ENCODE data around the gene ZFHX3.

ZFHX3 gene

GRCh38 chr16:72814226-72814625 is 233.7 kb downstream of the ZFHX3 start:
- no peak for DNase-seq

- no peak for DNase-seq
Observed at GRCh38 chr16:72812672-72813071, 235.3 kb downstream of the ZFHX3 start.

GRCh38 chr16:72811876-72812275 is 236.1 kb downstream of the ZFHX3 start:
- no peak for DNase-seq

DNA sequence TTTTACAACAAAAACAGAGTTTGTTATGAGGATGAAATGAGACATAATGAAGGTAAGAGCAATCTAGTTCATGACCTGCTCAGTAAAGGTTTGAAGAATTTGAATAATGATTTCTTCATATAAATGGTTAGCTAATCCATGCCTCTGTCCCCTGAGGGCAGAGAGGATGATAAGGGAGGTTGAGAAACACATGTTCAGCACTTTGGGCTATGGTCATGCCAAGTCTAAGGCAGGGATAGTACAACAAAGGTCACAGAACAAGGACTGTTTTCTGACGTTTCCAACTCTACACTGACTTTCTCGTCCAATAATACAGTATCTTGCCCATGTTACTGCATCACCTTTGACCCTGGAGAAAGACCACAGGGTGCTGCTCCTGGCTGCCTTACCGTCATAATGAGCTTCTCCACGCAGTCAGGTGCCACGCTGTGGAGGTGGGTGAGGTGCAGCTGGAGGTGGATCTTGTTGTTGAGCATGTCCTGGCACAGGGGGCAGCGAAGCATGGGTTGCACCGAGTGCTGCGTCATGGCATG is 236.7 kb downstream of the ZFHX3 start:
- DNase-seq, result no peak

- DNase-seq, result no peak
Observed at GRCh38 chr16:72810480-72810879, 237.4 kb downstream of the ZFHX3 start.

DNA sequence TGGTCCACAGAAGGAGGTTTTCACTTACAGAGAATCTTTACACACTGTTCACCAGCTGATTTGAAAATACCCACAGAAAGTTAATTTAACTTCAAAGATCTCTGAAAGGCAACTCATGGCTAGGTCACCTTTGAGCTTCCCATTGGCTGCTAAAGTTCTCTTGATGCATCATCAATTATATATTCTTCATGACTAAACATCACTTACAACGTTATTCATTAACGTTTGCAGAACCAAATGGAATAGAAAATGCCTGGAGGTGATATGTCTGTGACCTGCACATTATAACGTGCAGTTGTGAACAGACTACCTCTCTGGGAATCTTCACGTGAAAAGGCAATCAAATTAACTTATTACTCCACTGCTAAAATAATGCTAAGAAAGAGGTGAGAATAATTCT is 238.5 kb downstream of the ZFHX3 start:
- DNase-seq, result no peak

DNA sequence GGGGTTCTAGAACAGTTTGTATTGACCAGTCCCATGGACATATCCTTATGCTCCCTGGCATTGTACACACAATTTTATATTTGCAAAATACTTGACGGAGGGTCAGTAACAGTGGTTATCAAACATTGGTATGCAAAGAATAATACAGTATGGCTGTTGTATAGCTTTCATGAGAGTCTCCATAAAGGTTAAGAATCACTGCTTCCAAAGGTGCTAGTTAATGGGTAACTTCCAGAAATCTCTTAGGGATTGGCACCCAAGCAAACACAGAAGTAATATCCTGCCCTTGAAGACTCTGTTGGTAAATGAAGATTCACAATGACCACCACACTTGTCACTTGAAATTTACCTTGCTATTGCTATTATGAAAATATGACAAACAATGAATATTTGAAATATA is 239.2 kb downstream of the ZFHX3 start:
- DNase-seq, result no peak

- no peak for DNase-seq
Observed at GRCh38 chr16:72807245-72807644, 240.7 kb downstream of the ZFHX3 start.

- no peak for DNase-seq
Observed at GRCh38 chr16:72805486-72805885, 242.4 kb downstream of the ZFHX3 start.

GRCh38 chr16:72800524-72801161 is 247.3 kb downstream of the ZFHX3 start:
- no peak for DNase-seq

DNA sequence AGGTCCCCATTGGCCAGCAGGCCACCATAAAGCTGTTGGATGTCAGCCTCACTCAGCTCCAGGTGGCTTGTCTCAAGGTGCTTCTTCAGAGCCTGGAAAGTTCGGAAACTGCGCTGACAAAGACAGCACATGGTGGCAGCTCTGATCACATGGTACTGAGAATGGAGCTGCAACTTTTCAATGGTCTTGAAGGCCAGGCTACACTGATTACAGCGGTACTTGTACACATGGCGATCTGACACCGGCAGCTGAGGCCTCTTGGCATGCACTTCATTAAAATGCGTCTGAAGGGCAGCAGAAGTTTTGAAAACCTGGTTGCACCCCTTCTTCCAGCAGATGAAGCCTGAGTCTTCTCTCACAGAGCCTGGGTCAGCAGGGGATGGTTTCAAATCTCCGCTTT is 249.7 kb downstream of the ZFHX3 start:
- DNase-seq, result no peak

DNA sequence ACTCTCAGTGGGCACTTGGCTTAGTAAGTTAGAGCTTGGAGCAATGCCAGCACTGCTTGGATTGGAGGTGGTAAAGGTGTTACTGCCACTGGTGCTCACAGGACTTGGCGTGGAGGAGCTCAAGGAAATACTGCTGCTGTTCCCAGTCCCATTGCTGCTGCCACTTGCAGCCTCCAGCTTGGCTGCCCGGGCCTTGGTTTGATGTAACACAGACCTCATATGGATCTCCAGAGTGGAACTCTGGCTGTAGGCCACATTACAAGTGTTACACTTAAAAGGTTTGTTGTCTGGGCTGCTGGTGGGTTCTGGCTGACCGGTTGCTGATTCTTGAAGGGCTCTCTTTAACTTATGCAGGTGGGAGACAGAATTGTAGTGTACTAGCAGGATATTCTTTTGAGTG is 250.3 kb downstream of the ZFHX3 start:
- DNase-seq, result no peak

DNA sequence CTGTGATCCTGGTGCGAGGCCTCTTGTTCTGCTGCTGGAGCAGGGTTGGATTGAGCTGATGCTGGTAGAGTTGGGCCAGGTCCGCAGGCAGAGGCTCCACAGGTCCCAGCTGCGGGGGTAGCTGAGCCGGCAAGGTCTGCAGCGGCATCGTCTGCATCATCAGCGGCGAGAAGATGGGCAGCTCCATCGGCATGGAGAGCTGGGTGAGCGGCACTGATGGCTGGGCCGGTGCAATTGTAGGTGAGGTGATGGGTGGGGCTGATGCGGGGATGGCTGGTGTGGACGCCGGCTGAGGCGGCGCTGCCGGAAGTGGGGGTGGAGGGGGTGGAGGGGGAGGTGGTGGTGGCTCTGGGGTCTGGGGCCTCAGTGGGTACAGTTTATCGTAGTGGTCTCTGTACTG is 251.7 kb downstream of the ZFHX3 start:
- DNase-seq, result no peak

DNA sequence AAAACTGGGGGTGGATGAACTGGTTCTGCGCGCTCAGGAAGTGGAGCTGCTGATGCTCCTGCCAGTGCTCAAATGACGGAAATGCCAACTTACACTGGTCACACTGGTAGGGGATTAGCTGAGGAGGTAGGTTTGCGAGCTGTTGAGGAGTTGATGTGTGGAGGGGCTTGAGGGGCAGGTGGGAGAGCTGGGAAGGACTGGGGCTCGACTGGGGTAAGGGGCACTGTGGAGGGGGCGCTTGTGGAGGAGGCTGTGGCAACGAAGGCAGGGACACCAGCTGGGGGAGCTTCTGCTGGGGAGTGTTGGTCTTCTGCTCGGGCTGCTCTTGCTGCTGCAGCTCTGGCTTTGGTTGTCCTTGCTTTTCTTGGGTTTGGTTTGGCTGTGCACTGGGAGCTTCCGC is 252.9 kb downstream of the ZFHX3 start:
- DNase-seq, result no peak

- no peak for DNase-seq
Observed at GRCh38 chr16:72794319-72794718, 253.6 kb downstream of the ZFHX3 start.

- DNase-seq, result no peak
Observed at GRCh38 chr16:72793716-72794115, 254.2 kb downstream of the ZFHX3 start.

DNA sequence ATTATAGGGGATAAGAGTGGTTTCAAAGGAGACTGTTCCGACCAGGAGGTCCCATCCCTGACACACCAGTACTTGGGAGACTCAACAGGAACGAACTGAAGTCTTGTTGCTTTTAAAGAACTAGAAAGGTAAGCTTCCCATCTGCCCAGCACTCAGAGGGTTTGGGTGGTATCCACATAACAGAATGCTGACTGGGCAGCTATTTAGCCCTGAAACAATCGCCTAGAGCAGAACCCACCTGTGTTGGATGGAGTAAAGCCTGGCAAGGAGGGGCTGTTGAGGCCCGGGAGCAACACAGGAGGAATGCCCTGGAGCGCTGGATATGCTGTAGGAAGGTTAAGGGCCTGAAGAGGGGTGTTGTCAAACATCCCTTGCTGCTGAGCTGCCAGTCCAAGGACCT is 254.9 kb downstream of the ZFHX3 start:
- no peak for DNase-seq

GRCh38 chr16:72791786-72792185 is 256.1 kb downstream of the ZFHX3 start:
- DNase-seq, result no peak

DNA sequence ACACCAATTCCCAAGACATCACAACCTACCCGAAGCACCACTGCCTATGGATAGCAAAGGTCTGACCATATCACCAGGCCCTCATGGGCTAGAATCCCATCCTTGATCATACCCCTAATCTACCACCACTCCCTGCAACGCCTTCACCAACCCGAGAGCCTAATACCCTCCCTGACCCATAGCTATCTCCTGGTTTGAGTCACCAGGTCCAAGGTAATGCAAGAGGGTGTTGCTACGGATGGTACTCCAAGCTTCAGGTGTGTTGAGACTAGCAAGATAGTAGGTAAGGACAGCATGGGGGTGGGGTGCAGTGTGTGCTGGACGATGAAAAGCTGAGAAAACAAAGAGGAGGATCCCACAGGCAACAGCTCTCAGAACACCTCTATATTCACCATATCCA is 258.0 kb downstream of the ZFHX3 start:
- no peak for DNase-seq

DNA sequence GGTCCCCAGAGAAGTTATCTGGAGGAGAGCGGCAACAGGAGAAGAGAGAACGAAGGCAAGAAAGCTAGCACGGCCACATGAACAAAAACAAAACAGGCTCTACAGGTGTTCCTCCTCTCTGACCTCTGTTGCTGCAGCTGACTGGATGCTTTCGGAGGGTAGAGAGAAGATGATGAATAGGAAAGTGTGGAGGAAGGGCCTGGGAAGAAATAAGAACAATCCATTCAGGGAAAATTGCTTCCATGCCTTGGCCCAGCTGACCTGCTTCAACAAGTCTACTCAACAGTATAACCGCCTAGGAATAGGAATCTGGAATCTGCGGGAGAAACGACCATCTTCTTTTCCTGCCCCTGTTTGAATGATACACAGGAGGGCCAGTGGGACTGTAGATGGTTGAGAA is 258.5 kb downstream of the ZFHX3 start:
- no peak for DNase-seq

DNA sequence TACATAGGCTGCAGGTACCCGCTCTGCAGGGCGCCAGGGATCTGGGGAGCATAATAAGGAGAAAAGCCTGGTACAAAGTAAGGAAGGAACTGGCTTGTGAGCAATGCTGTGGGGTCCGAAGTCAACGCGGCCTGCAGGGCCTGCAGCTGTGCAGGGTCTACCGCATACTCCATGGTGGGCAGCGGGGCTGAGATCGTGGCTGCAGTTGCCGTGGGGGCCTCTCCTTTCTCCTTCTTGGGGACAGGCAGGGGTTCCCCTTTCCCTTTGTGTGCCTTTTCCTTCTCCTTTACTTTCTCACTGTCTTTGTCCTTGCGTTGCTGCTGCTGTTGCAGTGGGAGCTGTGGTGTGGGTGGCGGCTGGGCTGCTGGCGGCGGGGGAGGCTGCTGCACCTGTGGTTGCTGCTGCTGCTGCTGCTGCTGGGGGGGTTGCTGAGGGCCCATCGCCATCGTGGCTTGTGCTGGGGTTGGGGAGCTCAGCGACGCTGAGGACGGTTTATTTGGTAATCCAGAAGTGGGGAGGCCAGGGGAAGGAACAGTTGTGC is 259.6 kb downstream of the ZFHX3 start:
- DNase-seq, result no peak

DNA sequence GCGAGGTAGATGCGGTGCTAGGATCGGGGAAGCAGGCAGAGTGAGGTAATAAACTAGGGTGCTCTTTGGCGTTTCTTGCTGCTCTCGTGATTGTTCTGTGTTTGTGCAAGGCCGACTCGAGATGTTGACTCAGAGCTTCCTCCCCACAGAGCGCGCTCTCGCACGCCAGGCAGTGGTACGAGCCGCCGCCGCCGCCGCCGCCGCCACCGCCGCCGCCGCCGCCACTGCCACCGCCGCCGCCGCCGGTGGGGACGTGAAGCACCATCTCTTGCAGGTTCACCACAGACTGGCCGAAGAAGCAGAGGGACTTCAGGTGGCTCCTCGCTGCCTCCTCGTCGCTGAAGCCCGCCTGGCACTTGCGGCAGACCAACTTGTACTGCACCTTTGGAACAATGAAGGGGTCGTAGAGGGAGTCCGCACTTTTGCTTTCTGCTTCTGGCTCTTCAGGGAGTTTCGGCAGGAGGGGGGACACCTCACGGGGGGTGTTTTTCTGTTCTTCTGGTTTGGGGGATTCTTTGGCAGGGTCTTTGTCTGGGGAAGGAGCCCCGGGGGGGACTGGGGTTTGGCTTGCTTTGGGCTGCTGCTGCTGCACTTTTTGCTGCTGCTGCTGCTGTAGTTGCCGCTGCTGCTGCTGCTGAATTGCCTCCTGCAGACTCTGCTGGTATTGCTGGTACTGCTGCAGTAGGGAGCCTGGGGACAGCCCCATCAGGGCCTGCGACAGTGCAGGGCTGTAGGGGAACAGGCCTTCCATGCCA is 260.2 kb downstream of the ZFHX3 start:
- peak; percentile 45 to 73 for DNase-seq

- DNase-seq, result no peak
Observed at GRCh38 chr16:72787130-72787513, 260.8 kb downstream of the ZFHX3 start.

- no peak for DNase-seq
Observed at GRCh38 chr16:72786606-72787005, 261.3 kb downstream of the ZFHX3 start.
